ENCODE measurements around the gene KLK11. TPM values are rescaled to one million over a fixed set of nuclear protein-coding genes. Genes with fewer than 3 reads are reported as not detected.

Gene KLK11
- total RNA-seq, 1 donor from 2014 or later, result 209 TPM

DNA sequence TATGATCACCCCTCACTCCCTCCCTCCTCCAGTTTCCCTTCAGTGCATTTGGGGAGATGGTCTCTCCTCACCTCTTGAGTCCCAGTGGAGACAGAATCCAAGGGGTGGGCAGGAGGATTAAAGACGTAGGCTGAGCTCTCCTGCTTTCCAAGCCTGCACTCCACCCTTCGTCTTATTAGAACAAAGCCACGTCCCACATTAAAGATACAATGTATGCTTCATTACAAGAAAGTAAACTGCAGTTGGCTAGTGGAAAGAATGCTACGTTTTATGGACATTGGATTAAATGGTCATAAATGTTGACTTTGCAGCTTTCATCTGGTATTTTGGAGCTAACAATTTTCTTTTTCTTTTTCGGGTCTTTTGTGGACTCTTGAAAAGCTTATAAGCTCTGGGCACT lies 1.5 kb upstream of the KLK11 start:
- no peak for ATAC-seq

DNA sequence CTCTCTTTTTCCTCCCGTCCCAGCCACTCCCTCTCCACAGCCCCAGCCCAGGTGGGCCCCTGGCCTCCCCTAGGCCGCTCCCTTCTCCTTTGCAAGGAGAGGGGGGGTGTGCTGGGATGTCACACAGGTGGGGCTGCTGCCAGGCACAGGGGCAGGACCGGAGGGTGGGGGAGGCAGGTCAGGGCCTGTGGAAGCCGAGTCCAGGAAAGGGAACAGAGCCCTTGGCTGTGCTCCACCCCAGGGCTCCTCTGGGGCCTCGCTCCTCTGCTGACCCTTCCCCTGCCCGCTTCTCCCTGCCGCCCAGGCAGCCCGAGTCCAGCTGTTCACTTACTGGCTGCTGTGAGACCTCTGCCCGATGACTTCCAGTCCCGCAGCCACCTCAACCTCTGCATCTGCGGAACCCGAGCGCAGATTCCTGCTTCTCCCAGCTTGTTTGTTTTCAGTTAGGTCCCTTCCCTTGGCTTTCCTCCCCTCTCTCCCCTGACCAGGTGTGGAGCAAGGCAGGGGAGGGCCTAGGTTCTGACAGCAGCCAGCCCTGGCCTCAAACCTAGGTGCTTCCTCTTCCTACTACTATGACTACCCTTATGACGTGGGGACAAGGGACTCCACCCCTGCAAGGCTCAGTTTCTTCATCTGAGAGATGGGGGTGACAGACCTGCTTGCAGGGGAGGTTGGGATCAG lies 850 bp upstream of the KLK11 start:
- peak; percentile 72 for ATAC-seq

- ATAC-seq, result peak; percentile 8
Measured at GRCh38 chr19:51025809-51026553, 435 bp downstream of the KLK11 start.

- no peak for ATAC-seq
Measured at GRCh38 chr19:51025401-51025800, 1.0 kb downstream of the KLK11 start.

- ATAC-seq, result no peak
Measured at GRCh38 chr19:51024924-51025323, 1.5 kb downstream of the KLK11 start.

DNA sequence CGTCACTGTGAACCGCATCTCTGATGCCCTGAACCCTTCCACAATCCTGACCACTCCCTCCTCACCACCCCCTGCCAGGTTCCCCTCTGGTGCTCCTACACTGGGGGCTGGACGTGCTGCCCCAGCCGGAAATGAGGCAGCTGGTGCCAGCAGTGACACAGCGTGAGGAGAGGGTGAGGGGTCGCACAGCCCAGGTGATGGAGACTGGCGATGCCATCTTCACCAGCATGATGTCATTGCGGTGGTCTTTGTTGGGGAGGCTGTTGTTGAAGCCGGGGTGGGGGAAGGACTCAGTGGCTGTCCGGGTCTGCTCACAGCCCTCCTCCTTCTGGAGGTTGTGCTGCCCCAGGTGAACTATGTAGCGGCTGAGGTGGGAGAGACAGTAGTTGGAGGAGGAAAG lies 2.5 kb downstream of the KLK11 start:
- no peak for ATAC-seq

- ATAC-seq, result no peak
Measured at GRCh38 chr19:51022526-51022925, 3.9 kb downstream of the KLK11 start.

DNA sequence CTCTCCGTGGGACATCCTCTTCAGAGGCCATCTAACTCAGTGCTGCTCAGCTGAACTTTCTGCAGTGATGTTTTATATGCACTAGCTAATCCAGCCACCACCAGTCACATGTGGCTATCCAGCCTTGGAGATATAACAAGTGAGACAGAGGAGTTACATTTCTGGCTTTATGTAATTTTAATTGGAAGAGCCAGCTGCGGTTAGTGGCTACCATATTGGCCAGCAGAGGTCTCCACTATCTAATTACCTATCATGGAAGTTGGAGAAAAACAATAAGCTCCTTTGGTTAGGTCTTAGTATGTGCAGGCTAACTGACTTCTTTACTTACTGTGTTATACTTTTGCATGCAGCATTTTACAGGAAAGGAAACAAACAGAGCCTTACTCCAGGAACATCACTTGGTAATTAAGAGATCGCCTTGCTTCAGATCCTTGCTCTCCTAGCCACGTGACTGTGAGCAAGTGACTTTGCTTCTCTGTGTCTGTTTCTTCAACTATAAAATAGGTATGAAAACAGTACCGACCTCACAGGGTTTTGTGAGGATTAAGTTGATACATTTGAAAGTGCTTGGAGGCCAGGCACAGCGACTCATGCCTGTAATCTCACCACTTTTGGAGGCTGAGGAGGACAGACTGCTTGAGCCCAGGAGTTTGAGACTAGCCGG lies 5.3 kb downstream of the KLK11 start:
- peak; percentile 0 for ATAC-seq

GRCh38 chr19:51019544-51019925 lies 6.9 kb downstream of the KLK11 start, which contains the start of gene KLK10:
Gene KLK10 (minus strand): TSS chr19:51019709. CDS start chr19:51019130, 579 bp downstream.
- peak; percentile 39 for ATAC-seq

DNA sequence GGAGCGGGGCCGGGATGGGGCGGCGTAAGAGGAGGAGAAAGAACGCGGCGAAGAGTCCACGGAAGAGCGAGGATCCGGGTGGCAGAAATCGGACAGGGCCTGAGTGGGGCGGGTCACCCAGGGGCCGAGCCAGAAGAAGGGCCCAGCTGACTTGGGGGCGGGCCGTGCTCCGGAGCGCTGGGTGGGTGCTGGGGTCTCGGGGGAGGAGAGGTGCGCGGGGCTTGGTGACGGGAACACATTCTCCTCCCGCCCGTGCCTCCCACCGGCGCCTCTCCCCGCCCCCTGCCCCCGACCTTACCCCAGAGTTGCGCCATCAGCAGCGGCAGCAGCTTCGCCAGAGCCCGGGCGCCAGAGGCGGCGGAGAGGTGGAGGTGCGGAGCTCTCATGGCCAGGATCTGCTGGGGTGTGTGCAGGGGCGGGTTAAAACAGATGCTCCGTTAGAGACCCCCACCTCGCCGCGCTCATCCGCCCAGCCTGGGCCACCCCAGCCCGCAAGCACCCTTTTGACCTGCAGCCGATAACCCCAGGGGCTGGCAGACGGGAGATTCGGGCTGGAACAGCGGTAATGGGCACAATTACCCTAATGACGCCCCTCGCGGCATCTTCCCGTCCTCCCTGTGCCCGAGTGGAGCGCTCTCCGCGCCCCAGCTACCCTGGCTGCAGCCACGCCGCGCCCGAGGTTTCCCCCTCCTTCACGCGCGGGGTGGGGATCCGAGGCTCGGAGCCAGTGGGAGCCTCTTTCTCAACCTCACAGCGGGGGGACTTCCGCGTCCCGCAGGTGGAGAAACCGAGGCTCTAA lies 7.5 kb downstream of the KLK11 start:
- peak; percentile 59 for ATAC-seq

DNA sequence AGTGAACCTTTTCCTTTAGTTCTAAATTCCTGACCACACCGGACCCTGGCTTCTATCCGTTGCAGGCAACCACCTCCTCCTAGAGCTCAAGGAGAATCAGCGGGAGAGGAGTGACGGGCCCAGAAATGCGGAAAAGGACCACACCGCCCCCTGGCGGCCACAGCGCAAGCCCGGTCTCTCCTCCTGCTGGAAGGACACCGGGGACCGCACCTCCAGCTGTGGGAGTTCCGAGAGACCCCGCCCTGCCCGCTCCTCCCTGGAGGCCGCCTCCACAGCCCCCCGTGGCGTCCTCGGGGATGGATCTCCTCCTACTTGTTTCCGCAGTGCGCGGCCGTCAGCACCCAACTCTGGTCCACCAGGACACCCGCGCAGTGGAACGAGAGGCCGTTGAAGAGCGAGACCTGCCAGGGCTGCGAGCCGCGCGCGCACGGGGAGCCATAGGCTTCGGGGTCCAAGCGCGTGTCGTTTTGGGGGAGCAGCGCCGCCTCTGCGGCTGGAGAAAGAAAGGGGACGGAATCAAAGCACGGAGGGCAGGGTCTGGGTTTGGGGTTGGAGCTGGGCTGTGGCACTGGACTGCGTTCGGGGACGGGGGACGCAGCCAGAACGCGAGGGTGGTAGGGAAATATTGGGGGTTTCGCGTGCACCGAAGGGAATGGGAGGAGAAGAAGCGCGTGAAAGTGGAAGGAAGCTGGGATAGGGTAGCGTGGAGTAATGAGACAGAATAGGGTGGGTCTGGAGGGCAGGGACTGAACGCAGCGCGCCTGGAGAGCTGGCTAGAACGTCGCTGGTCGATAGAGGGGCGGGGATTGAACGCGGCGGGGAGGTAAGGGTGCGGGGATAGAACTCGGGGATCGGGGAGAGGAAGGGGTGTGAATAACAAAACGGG lies 9.4 kb downstream of the KLK11 start:
- peak; percentile 35 for ATAC-seq

DNA sequence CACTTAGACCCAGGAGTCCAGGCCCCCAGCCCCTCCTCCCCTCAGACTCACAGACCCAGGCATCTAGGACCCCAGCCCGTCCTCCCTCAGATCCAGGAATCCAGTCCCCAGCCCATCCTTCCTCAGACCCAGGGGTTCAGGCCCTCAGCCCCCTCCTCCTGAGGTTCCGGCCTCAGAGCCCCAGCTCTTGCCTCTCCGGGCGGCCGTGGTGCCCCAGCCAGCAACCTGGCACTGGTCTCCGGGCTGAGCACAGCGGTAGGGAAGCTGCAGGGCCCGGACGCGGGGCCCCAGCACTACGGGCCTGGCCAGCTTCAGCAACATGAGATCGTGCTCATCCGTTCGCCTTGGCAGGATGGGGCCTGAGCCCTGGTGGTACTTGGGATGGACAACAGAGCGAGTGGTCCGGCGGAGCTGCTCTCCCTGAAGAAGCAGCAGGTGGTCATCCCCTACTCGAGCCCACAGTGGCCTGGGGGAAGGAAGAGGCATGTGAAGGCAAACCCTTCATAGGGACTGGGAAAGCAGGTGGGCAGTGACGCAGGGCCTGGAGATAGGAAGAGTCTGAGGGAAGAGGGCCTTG lies 10.6 kb downstream of the KLK11 start:
- no peak for ATAC-seq

DNA sequence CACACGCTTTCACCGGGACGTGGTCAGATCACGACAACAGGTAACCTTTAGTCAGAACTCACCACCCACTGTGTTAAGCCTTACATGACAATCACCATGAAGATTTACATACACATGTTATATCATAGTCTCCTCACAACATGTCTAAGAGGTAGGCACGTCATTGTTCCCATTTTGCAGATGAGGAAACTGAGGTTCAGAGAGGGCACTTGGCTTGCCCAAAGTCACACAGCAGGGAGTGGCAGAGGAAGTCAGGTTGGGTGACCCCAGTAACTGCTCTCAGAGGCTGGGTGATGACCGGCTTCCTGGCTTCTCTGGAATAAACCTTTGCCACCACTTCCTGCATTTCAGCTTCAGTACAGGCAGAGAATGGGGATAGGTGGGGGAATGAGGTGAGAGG lies 12.2 kb downstream of the KLK11 start:
- ATAC-seq, result no peak

- ATAC-seq, result peak; percentile 19
Measured at GRCh38 chr19:51012661-51013190, 13.7 kb downstream of the KLK11 start.

DNA sequence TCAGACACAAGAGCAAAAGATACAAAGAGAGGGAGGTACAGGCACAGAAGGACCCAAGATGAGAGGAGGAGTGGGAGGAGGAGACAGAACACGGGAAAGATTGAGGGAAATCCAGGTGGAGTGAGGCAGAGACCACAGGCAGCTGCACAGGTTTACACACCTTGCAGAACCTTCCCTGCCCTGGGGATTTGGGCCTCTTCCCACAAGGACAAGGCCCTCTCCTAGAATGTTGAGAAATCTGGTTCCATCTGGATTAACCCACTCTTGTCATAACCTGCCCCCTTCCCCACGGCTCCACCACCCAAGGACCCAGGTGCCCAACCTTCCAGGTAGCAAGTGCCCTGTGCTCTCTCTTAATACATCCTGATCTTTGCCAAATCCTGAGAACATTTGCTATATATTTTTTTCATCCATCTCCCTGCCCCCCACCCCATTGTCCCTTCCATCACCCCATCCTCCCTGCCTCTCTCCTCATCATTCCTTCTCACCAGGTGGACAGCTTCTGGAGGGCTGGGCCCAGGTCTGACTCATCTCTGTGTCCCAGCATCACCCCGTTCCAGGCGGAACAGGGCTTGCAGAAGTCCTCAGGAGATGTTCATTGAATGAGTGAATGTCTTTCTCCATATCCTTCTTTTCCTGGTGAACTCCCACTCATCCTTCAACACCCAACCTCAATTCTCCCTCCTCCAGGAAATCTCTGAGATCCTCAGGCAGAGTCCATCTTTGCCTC lies 16.2 kb downstream of the KLK11 start:
- ATAC-seq, result peak; percentile 77

DNA sequence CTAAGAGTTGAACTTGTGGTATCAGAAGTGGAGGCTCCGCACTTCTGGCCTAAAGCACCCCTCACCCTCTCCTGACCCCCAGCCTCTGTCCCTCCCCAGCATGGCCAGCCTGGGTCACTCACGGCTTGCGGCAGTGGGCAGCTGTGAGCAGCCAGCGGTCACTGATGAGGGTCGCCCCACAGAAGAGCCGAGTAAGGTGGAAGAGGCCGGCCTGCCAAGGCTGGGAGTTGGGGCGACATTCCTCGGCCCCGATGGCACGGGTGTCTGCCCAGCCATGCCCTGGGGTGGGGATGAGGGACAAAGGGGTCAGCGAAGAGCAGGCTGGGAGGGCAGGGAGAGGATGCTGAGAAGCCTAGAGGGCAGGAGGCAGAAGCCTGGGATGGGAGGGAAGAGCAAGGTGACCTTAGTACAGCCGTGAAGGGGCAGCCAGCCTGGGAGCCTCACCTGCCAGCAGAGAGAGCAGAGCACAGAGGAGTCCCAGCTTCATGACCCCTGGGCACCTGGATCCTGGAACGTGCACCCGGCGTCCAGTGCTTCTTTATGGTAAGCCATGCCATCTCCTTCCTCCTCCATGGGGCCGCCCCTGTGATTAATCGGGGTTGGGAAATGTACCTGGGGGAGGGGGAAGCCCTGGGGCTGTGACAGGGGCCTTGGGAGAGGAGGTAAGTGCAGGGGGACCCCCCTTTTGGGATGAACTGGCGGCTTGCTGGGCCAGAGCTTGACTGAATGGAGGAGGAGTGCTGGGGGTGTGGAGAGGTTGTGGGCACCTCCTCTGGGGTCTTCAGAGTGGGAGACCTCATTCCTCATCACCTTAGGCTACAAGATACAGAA lies 17.1 kb downstream of the KLK11 start:
- ATAC-seq, result peak; percentile 22

GRCh38 chr19:51007488-51007887 lies 18.9 kb downstream of the KLK11 start:
- no peak for ATAC-seq

GRCh38 chr19:51006406-51006805 lies 20.0 kb downstream of the KLK11 start:
- no peak for ATAC-seq

DNA sequence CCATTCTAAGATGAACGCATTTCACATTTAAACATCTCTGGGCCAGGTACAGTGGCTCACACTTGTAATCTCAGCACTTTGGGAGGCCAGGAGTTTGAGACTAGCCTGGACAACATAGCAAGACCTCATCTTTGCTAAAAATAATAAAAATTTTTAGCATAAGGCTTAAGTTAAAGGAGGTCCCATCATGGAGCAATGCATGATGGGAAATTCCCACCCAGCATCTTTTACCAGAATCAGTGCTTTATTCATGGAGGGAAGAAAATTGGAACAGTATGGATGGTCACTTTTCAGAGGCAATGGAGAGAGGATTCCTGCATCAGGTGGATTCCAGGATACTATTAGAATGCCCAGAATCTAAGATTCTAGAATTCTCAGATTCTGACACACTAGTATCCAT lies 21.2 kb downstream of the KLK11 start:
- no peak for ATAC-seq

All from esophagus mucosa (tissue), 1 donor.